ENCODE results near the gene TBX10. TPM values are rescaled to one million over a fixed set of nuclear protein-coding genes. Genes with fewer than 3 reads are reported as not detected.

TBX10 gene
- total and polyA plus RNA-seq, 2 donors (not counting 3 experiments of a cell fraction or from before 2014, with no cell fraction given) = not detected

DNA sequence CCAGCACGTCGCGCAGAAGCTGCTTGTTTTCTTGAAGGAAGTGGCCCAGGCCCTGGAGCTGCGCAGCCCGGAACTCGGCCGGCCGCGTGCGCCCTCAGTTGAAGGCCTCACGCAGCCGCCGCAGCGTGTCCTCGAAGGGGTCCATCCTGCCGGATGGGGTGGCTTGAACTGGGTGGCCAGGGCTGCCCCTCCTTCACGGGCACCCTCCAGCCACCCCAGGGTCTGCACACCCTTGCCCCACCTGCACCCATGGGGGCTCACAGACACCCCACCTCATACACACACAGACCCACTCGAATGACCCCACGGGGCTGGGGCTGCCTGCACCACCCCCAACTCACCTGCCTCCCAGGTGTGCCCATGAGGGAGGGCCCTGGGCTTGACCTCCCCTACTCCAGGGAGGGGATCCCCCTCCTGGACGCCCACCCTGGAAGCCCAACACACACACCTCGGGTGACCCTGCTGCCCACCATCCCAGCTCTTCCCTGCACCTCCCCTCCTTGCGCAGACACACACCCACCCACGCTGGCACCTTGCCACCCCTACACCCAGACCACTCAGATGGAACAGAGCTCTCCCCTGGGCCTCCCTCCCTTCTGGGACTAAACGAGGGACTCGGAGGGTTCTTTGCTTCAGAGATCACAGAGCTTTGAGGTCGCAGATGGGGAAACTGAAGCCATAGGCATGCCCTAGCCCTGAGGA lies 28.1 kb upstream of the TBX10 start:
- intact Hi-C loops (cut with micrococcal nuclease) (no loop called here), dilution Hi-C loops (cut with MboI; ENCODE audit: extremely low pct_ligation_motif_present, low sequenced_read_pairs) (no loop called here)
- H3K4me3 ChIP-seq (replicated peaks in 1 of 3; ENCODE audit: insufficient read depth in 1 of 3, low read depth in 1 of 3, low read length in 3 of 3) = no peak overlapping the region
- no TSS peak for BruUV-seq (replicated peaks)
- no peak overlapping the region for H3K9ac ChIP-seq (replicated peaks; ENCODE audit: extremely low read depth, insufficient read depth, low read length)
- H3K27me3 ChIP-seq (ENCODE audit: control insufficient read depth in 2 of 2, insufficient read depth in 2 of 2, low read length in 2 of 2) = no peaks in the 10 kb centered on the region
- no peak for TF ChIP-seq POLR2A (IDR thresholded peaks at IDR 0.05; ENCODE audit: low read depth, low read length)
- TF ChIP-seq, protein P1, sequence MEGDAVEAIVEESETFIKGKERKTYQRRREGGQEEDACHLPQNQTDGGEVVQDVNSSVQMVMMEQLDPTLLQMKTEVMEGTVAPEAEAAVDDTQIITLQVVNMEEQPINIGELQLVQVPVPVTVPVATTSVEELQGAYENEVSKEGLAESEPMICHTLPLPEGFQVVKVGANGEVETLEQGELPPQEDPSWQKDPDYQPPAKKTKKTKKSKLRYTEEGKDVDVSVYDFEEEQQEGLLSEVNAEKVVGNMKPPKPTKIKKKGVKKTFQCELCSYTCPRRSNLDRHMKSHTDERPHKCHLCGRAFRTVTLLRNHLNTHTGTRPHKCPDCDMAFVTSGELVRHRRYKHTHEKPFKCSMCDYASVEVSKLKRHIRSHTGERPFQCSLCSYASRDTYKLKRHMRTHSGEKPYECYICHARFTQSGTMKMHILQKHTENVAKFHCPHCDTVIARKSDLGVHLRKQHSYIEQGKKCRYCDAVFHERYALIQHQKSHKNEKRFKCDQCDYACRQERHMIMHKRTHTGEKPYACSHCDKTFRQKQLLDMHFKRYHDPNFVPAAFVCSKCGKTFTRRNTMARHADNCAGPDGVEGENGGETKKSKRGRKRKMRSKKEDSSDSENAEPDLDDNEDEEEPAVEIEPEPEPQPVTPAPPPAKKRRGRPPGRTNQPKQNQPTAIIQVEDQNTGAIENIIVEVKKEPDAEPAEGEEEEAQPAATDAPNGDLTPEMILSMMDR (IDR thresholded peaks at IDR 0.05; ENCODE audit: extremely low read depth in 1 of 2, insufficient read depth in 1 of 2, low read depth in 1 of 2, low read length in 2 of 2) = no peak
- TF ChIP-seq MYC (IDR thresholded peaks at IDR 0.05; ENCODE audit: low read depth, low read length) = no peak
- no peak for TF ChIP-seq JUN (IDR thresholded peaks at IDR 0.05; ENCODE audit: borderline replicate concordance, insufficient read depth, insufficient read length, low read depth)
- no peak for TF ChIP-seq POLR2AphosphoS5 (IDR thresholded peaks at IDR 0.05; ENCODE audit: insufficient read depth, low read depth, low read length)
- no peak for TF ChIP-seq FOS (IDR thresholded peaks at IDR 0.05; ENCODE audit: borderline replicate concordance, insufficient read depth, low read length)
- TF ChIP-seq, protein P2, sequence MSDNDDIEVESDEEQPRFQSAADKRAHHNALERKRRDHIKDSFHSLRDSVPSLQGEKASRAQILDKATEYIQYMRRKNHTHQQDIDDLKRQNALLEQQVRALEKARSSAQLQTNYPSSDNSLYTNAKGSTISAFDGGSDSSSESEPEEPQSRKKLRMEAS (IDR thresholded peaks at IDR 0.05; ENCODE audit: insufficient read depth, insufficient read length) = no peak
- TF ChIP-seq EZH2 (IDR thresholded peaks at IDR 0.05; ENCODE audit: borderline replicate concordance, low read depth, low read length, severe bottlenecking) = no peak
- no peak for TF ChIP-seq GATA2 (IDR thresholded peaks at IDR 0.05; ENCODE audit: insufficient read depth, insufficient read length, low read depth, low read length)
- no peaks in the 10 kb centered on the region for H3K4me1 ChIP-seq (ENCODE audit: control insufficient read depth, extremely low read depth, insufficient read depth, low read length)
- no peak for FAIRE-seq
- no peak overlapping the region for H2AFZ ChIP-seq (ENCODE audit: low read depth, low read length)
- CTCF ChIA-PET = interaction anchor here (1.5 kb wide), 1 partner anchor 9 kb away, joined by 5 read pairs; no protein-coding TSS in a partner anchor
- no peaks in the 10 kb centered on the region for H4K20me1 ChIP-seq (replicated peaks; ENCODE audit: control insufficient read depth, extremely low read depth, insufficient read depth, low read length)
- H3K79me2 ChIP-seq (ENCODE audit: control insufficient read depth, insufficient read depth, low read length) = no peaks in the 10 kb centered on the region
- H3K9me1 ChIP-seq (replicated peaks; ENCODE audit: control insufficient read depth, extremely low read depth, insufficient read depth, low read length) = no peaks in the 10 kb centered on the region
- DNase-seq (ENCODE audit: low read depth, low spot score) = no peak
- no peaks in the 10 kb centered on the region for H3K9me3 ChIP-seq (replicated peaks; ENCODE audit: control insufficient read depth, insufficient read depth, low read length)
- no peak overlapping the region for H3K4me2 ChIP-seq (ENCODE audit: insufficient read depth, low read length)
- H3K36me3 ChIP-seq (ENCODE audit: control insufficient read depth in 2 of 2, extremely low read depth in 1 of 2, insufficient read depth in 2 of 2, low read length in 2 of 2) = no peaks in the 10 kb centered on the region
- POLR2A ChIA-PET = no interaction called here
- H3K27ac ChIP-seq (ENCODE audit: insufficient read depth, low read depth, low read length) = no peak overlapping the region
